ENCODE data around the gene ACOXL. TPM values are rescaled to one million over a fixed set of nuclear protein-coding genes. Genes with fewer than 3 reads are reported as not detected.

ACOXL gene
- total RNA-seq, 4 donors from 2014 or later = 0.64 TPM; not detected in 3

- Histone ChIP-seq H3K27me3 (peaks cover 33% of the 10 kb centered on the region), H3K27ac (no peak overlapping the region), H3K4me3 (no peak overlapping the region), H3K9me3 (no peaks in the 10 kb centered on the region), H3K4me1 (no peaks in the 10 kb centered on the region), H3K36me3 (no peaks in the 10 kb centered on the region)
- TF ChIP-seq POLR2A (IDR thresholded peaks at IDR 0.05) (no peak), EP300 (IDR thresholded peaks at IDR 0.05) (no peak), POLR2AphosphoS5 (IDR thresholded peaks at IDR 0.05) (no peak), CTCF (IDR thresholded peaks at IDR 0.05) (no peak)
- no peak for DNase-seq (ENCODE audit: low spot score in 2 of 2)
Observed at GRCh38 chr2:110790907-110791306, 58.5 kb downstream of the ACOXL start.

- 57% methylated on average over 4 of the region's 4 CpGs for WGBS
- no peaks in the 10 kb centered on the region for H3K9me3 ChIP-seq
- TF ChIP-seq CTCF (IDR thresholded peaks at IDR 0.05) (no peak), POLR2A (IDR thresholded peaks at IDR 0.05) (no peak), EP300 (IDR thresholded peaks at IDR 0.05) (no peak), POLR2AphosphoS5 (IDR thresholded peaks at IDR 0.05) (no peak)
- no peak overlapping the region for H3K4me3 ChIP-seq
- peaks cover 33% of the 10 kb centered on the region for H3K27me3 ChIP-seq
- no peak for DNase-seq (ENCODE audit: low spot score in 2 of 2)
- no peaks in the 10 kb centered on the region for H3K36me3 ChIP-seq
- H3K4me1 ChIP-seq = no peaks in the 10 kb centered on the region
- no peak overlapping the region for H3K27ac ChIP-seq
Observed at GRCh38 chr2:110791435-110791834, 59.1 kb downstream of the ACOXL start.

- Histone ChIP-seq H3K36me3 (no peaks in the 10 kb centered on the region), H3K4me3 (no peak overlapping the region), H3K27ac (no peak overlapping the region), H3K27me3 (peaks cover 33% of the 10 kb centered on the region), H3K9me3 (no peaks in the 10 kb centered on the region), H3K4me1 (no peaks in the 10 kb centered on the region)
- DNase-seq (ENCODE audit: low spot score in 2 of 2) = no peak
- no peak for TF ChIP-seq POLR2AphosphoS5 (IDR thresholded peaks at IDR 0.05)
- TF ChIP-seq POLR2A (IDR thresholded peaks at IDR 0.05) = no peak
- no peak for TF ChIP-seq CTCF (IDR thresholded peaks at IDR 0.05)
- TF ChIP-seq EP300 (IDR thresholded peaks at IDR 0.05) = no peak
- 91% methylated on average over 4 of the region's 4 CpGs for WGBS
Observed at GRCh38 chr2:110793034-110793433, 60.7 kb downstream of the ACOXL start.

GRCh38 chr2:110794390-110794789, 62.0 kb downstream of the ACOXL start:
- Histone ChIP-seq H3K9me3 (no peaks in the 10 kb centered on the region), H3K27me3 (peaks cover 35% of the 10 kb centered on the region), H3K27ac (no peak overlapping the region), H3K4me3 (no peak overlapping the region), H3K36me3 (no peaks in the 10 kb centered on the region), H3K4me1 (no peaks in the 10 kb centered on the region)
- TF ChIP-seq EP300 (IDR thresholded peaks at IDR 0.05) = no peak
- TF ChIP-seq POLR2A (IDR thresholded peaks at IDR 0.05) = no peak
- no peak for TF ChIP-seq CTCF (IDR thresholded peaks at IDR 0.05)
- no peak for TF ChIP-seq POLR2AphosphoS5 (IDR thresholded peaks at IDR 0.05)
- no peak for DNase-seq (ENCODE audit: low spot score in 2 of 2)
- 73% methylated on average over 4 of the region's 4 CpGs for WGBS

- H3K27me3 ChIP-seq = peaks cover 37% of the 10 kb centered on the region
- no peak overlapping the region for H3K27ac ChIP-seq
- H3K4me3 ChIP-seq = no peak overlapping the region
- H3K4me1 ChIP-seq = no peaks in the 10 kb centered on the region
- 90% methylated on average over 8 of the region's 8 CpGs for WGBS
- no peak for TF ChIP-seq CTCF (IDR thresholded peaks at IDR 0.05)
- no peak for TF ChIP-seq POLR2A (IDR thresholded peaks at IDR 0.05)
- no peak for TF ChIP-seq EP300 (IDR thresholded peaks at IDR 0.05)
- no peak for TF ChIP-seq POLR2AphosphoS5 (IDR thresholded peaks at IDR 0.05)
- DNase-seq (ENCODE audit: low spot score in 2 of 2) = no peak
- no peaks in the 10 kb centered on the region for H3K9me3 ChIP-seq
- no peaks in the 10 kb centered on the region for H3K36me3 ChIP-seq
Observed at GRCh38 chr2:110794951-110795350, 62.6 kb downstream of the ACOXL start.
